Umbilical cord (tissue), 2 donors: ENCODE measurements around the gene ARMC9. TPM values are rescaled to one million over a fixed set of nuclear protein-coding genes. Genes with fewer than 3 reads are reported as not detected.

Experiments used
- DNase-seq: peaks from one replicate; pipeline ENCODE4 v3.0.0-alpha.2; 2015; ENCODE audit warnings: low spot score
- total RNA-seq: library from RNA; depleted of rRNA; stranded (reverse); fragments of >200 nt; gene quantifications from one replicate; pipeline ENCODE4 v1.2.3, GENCODE V29; 2014; ENCODE audit warnings: low replicate concordance; ENCODE audit not compliant: insufficient read depth

The ARMC9 gene
- total RNA-seq, 1 donor from 2014 or later: 25.8 TPM

DNA sequence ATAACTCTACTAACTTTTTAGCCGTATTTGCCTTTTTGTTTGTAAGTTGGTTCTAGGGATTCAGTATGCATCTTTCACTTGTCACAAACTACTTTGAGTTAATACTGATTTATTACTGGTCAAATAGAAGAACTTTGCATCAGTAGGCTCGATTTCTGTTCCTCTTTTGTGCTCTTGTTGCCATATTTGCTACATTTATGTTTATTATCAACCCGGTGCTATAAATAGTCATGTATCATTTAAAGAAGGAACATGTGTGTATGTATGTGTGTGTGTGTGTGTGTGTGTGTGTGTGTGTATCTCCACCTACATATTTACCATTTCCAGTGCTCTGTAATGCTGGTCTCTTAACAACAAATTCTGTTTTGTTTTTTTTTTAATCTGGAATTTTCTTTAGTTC lies 117.5 kb downstream of the ARMC9 start:
- DNase-seq: no peak

DNA sequence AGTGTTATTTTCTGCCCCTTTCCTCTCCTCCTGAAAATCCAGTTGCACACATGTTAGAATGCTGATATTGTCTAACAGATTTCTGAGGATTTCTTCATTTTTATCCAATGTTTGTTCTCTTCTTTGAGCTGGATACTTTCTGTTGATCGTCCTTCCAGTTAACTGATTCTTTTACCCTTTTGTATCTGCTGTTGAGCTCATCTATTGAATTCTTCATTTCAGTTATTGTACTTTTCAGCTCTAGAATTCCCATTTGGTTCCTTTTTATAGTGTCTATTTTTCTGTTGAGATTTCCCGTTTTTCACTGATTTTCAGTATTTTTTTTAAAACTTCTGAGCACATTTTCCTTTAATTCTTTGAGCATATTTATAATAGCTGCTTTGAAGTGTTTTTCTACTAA lies 119.1 kb downstream of the ARMC9 start:
- no peak for DNase-seq

DNA sequence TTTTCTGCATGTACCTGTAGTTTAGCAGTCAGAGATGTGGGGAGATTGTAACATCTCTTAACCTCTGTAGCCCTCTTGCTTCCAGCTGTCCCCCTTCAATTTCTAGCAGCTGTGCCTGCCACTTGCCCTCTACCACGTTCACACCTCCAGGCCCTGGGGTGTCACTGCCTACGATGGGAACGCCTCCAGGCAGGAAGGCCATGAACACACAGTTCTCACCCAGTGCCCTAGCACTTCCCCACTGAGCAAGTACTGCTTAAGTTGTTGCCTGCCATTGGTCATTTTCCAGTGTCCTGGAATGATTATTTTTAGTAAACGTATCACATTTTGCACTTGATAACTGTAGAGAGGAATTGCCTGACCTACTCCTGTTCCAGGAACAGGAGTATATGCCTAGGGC lies 120.0 kb downstream of the ARMC9 start:
- DNase-seq: no peak

DNA sequence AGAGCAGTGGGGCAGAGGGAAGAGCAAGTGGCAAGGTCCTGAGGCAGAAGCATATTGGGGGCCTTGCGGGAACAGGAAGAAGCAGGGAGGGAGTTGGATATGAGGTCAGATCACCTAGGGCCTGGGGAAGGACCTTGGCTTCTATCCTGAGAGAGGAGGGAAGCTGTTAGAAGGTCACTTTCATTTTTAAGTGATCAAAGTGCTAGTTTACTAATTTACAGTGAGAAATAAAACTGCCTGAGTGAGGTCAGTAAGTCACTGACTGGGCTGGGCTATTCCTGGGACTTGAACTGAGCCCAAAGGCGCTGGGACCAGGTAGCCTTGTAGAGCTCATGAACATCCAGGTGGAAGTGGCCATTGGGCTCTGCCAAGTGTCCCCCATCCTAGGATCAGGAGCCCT lies 120.5 kb downstream of the ARMC9 start:
- no peak for DNase-seq

DNA sequence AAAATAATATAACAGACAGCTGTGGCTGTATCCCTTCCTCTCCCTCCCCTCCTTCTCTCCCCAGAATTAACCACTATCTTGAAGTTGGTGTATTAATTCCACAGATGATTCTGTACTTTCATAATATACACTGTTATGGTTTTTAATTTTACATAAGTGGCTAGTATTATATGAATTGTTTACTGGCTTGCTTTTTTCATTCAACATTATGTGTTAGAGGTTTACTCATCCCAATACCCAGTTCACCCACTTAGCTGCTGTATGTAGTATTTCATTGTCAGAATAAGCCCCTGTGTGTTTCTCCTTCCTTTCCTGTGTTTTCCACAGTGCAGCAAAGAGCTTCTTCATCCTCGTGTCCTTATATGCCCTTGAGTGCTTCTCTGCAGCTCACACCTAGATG lies 121.4 kb downstream of the ARMC9 start:
- DNase-seq: no peak

DNA sequence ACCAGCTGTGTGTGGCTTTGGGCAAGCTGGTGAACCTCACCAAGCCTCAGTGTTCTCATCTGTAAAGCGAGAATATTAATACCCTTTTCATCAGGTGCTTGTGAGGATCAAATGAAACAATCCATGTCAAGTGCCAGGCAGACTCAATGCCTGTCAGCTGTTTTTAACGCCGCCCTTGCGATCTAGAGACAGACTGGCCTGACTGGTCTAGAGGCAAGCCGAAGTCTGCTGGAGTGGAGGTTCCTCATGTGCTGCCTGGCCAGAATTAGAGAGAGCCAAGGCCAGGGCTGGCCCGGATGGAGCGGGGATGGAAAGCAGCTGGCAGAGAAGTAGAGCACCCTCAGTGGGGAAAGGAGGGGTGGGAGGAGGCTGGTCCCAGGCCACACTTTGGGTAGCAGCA lies 122.6 kb downstream of the ARMC9 start:
- peak; percentile 10 for DNase-seq

DNA sequence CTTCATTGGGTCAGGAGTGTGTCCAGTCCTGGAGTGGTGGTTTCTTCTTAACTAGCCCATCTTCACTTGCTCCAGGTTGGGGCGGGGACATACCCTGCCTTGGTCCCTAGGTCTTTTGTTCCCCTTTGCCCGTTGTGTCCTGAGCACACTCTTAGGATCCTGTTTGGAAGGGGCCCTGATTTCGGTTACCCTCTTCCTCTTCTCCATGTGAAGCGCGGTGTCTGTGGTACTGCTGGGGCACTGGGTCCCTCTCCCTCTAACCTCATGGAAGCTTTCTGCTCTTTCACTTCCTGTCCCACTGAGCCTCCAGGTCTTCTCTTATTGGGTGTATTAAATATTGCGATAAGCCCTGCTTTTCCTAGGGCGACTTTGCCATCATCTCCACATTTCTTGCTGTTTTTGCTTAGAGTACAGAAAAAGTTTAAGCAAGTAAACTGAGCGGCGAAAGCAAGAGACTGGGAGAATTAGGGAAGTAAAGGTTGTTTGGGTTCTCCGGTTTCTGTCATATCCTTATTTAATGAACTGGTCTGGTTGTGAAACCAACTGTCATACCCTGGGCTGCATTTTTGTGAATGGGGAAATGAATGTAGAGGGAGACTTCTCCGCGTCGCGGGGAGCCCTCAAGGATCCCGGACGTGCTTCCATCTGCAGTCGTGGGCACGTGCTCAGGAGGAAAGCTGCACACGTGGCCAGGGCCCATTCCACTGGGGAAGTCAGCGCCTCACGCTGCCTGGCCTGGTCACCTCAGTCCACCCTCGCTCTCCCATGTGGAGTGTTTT lies 123.3 kb downstream of the ARMC9 start:
- DNase-seq: peak; percentile 52

DNA sequence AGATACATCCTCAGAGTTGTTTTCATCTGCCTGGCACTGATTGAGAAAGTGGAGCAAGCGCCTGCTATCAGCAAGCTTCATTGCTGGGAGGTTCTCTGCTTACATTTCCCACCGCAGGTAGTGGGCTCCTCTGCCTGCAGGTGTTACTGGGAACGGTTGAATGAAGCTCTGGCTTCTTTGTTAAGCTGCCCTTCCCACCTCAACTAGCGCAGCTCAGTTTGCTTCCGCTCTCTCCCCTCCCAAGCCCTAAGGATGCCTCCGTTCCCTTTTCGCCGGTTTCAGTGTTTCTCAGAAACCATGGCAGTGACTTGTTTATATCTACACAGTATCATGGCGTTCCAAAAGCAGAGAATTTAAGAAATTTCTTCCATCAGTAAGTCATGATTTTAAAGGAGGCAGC lies 124.9 kb downstream of the ARMC9 start:
- DNase-seq: no peak

DNA sequence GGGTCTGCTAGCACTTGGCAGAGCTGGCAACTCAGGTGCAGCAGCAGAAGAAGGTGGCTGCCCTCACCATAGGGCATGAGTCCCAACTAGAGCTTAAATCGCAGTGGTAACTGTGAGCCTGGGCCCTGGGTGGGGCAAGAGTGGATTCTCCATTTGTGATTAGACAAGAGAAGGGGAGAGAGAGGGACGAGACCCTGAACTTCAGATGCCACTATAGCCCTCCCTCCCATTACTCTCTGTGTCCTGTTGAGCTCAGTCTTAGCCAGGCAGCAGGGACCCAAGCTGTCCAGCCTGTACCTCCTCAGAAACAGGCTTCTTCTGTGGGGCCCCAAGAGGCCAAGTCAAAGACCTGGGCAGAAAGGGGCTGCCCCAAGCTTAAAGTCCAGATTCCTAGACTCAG lies 127.4 kb downstream of the ARMC9 start:
- DNase-seq: no peak

DNA sequence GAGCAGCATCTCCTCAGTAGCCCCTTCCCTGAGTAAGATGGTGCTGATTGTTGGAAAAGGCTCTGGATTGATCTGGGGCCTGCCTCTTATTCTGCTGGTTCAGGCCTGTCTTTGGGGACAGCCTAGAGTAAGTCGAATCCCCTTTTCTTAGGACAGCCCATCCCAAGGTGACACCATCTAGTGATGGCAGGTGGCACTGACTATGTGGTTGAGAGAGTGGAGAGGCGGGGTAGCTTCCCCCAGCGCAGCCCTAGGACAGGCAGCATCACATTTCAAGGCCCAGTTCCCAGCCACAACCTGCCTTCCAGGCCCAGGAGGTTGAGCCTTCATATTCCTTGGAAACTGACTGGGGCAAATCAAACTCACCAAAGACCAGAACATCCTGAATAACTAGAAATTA lies 128.0 kb downstream of the ARMC9 start:
- no peak for DNase-seq

DNA sequence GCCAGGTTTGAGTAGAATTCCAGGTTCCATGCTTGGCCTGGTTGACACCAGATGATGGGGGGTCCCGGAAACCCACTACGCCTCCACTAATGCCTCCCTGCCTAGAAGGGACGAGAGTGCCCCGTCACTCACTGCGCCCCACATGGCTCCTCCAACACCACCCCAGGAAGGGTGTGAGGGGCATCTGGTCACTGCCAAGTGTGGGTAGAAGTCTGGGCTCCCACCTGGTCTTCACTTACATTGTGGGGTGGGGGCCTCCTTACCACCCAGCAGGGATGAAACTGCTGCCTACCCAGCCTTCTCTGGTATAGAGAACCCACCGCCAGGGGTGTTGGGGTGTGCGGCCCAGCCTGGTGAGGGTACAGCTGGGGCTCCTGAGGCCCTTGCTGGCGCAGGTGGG lies 131.9 kb downstream of the ARMC9 start:
- no peak for DNase-seq

DNA sequence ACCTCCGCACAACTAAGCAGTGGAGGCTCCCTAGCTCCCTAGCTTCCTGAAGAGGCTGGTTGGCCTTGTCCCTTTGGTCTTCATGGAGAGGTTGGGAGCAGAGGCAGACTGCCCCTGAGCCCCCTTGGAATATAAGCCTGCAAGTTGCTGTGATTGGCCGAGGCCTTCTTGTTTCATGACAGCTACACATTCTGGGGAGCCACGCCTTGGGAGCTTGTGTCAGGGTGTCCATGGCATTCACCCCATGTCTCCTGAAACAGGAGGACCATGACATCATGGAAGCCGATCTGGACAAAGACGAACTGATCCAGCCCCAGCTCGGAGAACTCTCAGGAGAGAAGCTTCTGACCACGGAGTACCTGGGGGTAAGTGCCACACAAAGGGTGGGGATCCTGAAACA lies 133.1 kb downstream of the ARMC9 start:
- DNase-seq: no peak

DNA sequence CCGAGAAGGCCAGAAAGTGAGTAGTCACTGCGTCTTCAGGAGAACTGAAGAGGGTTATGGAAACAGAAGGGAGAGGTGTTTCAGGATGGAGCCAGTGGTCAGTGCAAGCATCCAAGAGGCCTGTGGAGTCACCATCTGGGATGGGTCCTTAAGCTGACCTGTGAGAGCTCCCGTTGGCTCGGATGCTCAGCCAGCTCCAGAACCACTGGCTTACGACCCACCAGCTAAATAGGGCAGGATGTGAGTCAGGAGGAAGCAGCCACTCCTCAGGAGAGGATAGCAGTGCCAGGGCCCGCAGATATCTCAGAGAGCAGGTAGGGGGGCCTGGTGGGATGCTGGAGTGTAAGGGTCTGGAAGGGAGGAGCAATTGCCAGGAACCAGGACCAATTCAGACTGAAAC lies 134.0 kb downstream of the ARMC9 start:
- no peak for DNase-seq

DNA sequence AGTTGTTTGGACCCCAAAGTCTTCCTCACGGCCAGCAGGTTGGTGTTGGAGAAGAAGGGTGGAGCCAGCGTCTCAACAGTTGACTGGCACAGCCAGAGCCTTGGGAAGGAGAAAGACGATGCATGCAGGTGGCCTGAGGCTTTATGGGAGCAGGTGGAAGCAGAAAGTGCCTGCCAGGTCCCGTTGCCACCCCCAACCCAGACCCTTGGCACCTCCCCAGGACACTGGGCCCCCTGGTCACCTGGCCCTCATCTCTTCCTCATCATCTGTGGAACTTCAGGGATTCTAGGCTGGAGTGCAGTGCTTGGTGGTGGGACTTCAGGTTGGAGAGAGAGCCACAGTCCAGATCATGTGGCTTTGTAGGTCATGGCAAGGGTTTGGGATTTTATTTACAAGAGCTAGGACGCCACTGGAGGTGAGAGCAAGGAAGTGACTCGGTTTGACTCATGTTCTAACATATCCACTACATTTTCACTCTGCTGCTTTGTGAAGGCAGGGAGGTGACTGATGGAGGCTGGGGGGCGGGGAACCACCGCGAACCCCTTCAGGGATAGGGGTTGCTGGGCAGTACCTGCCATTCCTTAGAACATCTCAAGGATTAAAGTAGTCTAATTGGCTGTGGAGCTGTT lies 134.6 kb downstream of the ARMC9 start:
- no peak for DNase-seq

DNA sequence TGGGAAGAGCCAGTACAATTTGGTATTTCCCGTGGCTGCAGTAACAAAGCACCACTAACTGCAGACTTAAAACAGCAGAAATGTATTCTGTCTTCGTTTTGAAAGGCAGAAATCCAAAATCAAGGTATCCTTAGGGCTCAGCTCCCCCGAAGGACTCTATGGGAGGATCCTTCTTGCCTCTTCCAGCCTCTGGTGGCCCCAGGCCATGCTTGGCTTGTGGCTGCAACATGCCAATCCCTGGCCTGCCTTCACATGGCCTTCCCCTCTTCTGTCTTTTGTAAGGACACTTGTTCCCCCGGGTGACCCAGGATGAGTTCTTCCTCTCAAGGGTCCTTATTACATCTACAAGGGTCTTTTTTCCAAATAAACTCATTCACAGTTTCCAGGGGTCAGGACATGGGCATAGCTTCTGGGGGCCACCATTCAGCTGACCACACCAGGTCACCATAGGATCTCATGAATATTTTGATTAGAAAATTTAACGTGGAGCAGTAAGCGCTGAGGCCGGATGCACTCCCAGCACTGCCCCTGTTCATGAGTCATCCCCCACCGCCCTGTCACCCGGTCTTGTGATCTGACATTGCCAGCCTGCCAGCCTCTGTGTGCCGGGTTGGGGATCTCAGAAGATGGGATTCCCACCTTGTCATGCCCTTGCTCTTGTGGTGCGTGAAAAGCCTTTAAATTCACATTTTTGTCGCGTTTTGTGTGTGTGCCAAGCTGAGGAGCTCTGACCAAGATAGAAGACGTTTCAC lies 135.9 kb downstream of the ARMC9 start:
- DNase-seq: no peak

DNA sequence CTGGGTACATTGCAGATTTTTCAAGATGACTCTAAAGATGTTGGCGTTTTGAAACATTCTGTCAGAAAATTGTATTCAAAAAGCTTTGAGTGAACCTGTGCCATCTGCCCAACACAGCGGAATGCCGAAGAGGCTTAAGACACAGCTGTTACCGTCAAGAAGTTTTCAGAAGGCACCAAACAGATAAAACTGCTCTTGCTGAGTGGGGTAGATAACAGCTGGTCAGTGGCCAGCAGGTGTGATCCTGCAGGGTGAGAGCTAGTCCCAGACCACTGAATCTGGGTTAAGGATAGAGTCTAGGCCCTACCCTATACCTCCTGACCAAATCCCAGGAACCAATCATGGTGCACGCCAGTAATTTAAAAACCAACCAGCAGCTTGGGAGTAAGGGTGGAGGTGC lies 136.6 kb downstream of the ARMC9 start:
- no peak for DNase-seq

DNA sequence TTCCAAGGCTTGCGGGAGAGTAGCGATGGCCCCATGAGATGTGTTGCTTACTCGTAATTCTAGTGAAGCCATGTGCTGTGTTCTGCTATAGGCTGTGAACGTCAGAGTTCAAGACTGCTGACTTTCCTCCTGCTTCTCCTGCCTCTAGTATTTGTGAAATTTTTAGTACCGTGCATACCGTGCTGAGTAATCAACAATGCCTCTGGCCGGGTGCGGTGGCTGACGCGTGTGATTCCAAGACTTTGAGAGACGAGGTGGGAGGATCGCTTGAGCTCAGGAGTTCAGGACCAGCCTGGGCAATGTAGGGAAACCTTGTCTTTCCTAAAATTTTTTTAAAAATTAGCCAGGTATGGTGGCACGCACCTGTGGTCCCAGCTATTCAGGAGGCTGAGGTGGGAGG lies 137.2 kb downstream of the ARMC9 start:
- DNase-seq: no peak

DNA sequence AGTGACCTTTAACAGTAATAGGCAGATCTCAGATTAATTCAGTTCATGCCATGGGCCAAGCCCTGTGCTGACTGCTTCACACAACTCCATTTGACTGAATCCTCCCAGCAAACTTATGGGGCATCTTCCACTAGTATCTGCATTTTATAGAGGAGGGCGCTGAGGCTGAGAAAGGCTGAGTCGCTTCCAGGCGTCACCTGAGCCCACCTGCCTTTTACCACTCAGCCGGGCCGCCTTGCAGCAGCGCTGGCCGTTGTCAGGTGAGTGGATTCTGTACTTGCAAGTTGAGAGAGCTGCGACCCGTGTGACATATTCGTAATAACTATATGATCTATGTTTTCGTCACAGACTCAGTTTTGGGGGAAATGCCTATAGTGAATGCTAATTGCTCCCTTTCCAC lies 137.8 kb downstream of the ARMC9 start:
- DNase-seq: no peak

DNA sequence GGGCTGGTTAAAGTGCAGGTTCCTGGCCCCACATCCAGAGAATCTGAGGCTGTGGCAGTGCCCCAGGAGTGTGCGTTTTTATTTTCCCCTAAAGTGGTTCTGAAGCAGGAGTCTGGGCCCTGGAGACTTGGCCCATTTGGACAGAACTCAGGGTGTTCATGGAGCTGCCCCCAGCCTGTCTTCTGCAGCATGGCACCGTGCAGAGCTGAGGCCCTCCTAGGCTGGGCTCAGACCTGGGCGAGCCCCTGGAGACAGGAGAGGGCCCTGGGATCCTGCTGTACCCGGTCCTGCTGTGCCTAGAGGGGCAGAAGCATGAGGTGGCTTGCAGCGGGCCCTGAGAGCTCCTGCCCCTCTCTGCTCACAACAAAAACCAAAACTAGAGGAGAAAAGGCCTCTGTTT lies 138.3 kb downstream of the ARMC9 start:
- DNase-seq: no peak

DNA sequence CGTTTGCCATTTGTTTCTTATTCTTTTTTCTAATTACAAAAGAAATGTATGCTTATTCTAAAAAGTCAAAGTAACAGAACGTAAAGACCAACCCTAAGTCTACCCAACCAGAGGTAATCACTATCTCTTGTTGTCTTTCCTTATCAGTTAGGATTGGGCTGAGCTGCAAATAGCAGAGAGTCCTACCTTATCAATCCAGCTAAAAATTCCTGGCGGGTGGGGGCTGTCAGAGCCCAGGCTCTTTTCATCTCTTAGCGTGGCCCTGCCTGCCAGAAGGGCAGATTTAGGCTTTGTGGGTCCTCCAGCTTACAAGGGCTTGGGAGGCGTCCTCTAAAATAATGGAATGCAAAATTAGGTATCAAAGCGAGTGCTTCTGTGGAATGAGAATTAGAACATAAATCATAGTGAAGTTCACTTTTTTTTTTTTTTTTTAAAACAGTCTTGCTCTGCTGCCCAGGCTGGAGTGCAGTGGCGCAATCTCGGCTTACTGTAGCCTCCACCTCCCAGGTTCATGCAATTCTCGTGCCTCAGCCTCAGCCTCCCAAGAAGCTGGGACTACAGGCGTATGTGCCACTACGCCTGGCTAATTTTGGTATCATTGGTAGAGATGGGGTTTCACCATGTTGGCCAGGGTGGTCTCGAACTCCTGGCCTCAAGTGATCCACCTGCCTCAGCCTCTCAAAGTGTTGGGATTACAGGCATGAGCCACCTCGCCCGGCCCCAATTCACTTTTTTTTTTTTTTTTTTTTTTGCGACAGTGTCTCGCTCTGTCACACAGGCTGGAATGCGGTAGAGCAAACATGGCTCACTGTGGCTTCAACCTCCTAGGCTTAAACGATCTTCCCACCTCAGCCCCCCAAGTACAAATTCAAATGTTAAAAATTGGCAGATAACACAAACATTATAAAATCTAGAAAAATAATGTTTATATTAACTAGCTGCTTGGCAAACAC lies 139.7 kb downstream of the ARMC9 start:
- no peak for DNase-seq

DNA sequence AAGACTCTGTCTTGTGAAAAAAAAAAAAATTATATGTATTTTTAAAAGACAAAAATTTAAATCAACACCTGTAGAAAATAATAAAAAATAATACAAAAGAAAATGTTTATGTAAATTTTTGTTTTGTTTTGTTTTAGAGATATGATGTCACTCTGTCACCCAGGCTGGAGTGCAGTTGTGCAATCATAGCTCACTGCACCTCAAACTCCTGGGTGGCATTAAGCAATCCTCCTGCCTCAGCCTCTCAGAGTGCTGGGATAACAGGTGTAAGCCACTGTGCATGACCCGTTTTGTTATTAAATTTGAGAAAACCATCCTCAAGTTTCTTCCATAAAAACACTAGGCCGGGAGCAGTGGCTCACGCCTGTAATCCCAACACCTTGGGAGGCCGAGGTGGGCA lies 140.9 kb downstream of the ARMC9 start:
- no peak for DNase-seq

DNA sequence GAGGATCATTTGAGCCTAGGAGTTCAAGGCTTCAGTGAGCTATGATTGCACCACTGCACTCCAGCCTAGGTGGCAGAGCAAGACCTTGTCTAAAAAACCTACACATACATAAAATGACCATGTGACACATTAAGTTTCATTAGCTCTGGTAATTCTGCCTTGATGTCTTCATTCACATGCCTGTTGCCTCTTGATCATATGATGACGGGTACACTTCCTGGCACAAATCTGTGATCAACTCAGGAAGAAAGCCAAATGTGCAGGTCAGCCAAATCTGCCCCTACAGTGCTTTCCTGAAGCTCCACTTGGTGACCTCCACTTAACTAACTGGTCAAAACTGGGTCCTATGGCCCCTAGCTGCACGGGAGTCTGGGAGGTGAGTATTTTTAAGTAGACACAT lies 142.7 kb downstream of the ARMC9 start:
- no peak for DNase-seq
